Mucosa of descending colon (tissue), 3 donors: ENCODE data around the gene MPPE1. TPM values are rescaled to one million over a fixed set of nuclear protein-coding genes. Genes with fewer than 3 reads are reported as not detected.
A peak's percentile ranks its signal among the peaks of the same experiment; 100 is the strongest.
"Not testable (repeated sequence)": the region's sequence is repeated elsewhere in the genome, so short reads cannot be mapped to it uniquely, and the experiment has no call there.

Experiments
- ATAC-seq: fragments of 200-7000 bp; cut with Tn5 transposase; one replicate; pipeline ENCODE4 v1.9.1; 2020; ENCODE audit warnings: mild to moderate bottlenecking, moderate library complexity
- DNase-seq, 3 donors: peaks; one replicate each; pipeline ENCODE4 v3.0.0-alpha.2; 2020
- H3K36me3 ChIP-seq: fragments of 200-600 bp; one replicate; pipeline ENCODE4 v1.8.0; 2021; ENCODE audit warnings: low read depth, mild to moderate bottlenecking
- H3K4me1 ChIP-seq: fragments of 200-600 bp; one replicate; pipeline ENCODE4 v1.8.0; 2021; ENCODE audit warnings: low read depth, mild to moderate bottlenecking
- H3K4me3 ChIP-seq: fragments of 200-600 bp; one replicate; pipeline ENCODE4 v1.8.0; 2021; ENCODE audit warnings: mild to moderate bottlenecking
- H3K9me3 ChIP-seq: fragments of 200-600 bp; one replicate; pipeline ENCODE4 v1.8.0; 2021; ENCODE audit warnings: mild to moderate bottlenecking
- intact Hi-C, 2 donors: fragments of 100-400 bp; cut with DNase I in 1 of 2; cut with micrococcal nuclease in 1 of 2; formaldehyde crosslinking; loops; one replicate each; pipeline versions ENCODE4 v1.11.0 to v1.11.1; 2022; cut with DNase I, micrococcal nuclease
- total RNA-seq, 3 donors: library from RNA; stranded (reverse); fragmentation: NEBNext Ultra II Directional in 2 of 3; extraction: Animal tissue kit (Norgen Biotek cat#: 25700) in 2 of 3; gene quantifications; one replicate each; pipeline versions ENCODE4 v1.2.1 to v1.2.4, GENCODE V29; 2021 to 2023
- TF ChIP-seq, protein P1 (sequence below): fragments of 200-600 bp; IDR thresholded peaks from one replicate; pipeline ENCODE4 v1.8.0; 2022; ENCODE audit warnings: antibody characterized with exemption, mild to moderate bottlenecking
- donor health status: DM: no; HTN: no; CAD: no; lungs with moderate emphysema.
- donor health status: DM: no; HTN: no; CAD: no.
- donor health status: DM: no; HTN: yes; CAD: no.

The MPPE1 gene
- total RNA-seq, 3 donors from 2014 or later, result 56.7 to 103 (median 68.8) TPM

DNA sequence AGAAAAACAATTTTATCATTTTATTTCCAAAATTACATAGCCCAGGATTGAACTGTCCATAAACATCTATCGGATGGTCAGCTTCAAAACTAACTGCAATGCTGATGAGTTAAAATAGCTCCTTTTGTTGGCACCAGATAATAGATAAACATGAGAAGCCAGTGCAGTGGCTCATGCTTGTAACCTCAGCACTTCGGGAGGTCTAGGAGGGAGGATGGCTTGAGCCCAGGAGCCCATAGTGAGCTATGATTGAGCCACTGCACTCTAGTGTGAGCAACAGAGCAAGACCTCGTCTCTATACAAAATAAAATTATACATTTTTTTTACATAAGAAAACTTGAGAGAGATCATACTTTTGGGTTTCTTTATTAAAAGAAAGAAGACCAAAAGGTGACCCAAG lies 38.6 kb upstream of the MPPE1 start:
- TF ChIP-seq, protein P1, sequence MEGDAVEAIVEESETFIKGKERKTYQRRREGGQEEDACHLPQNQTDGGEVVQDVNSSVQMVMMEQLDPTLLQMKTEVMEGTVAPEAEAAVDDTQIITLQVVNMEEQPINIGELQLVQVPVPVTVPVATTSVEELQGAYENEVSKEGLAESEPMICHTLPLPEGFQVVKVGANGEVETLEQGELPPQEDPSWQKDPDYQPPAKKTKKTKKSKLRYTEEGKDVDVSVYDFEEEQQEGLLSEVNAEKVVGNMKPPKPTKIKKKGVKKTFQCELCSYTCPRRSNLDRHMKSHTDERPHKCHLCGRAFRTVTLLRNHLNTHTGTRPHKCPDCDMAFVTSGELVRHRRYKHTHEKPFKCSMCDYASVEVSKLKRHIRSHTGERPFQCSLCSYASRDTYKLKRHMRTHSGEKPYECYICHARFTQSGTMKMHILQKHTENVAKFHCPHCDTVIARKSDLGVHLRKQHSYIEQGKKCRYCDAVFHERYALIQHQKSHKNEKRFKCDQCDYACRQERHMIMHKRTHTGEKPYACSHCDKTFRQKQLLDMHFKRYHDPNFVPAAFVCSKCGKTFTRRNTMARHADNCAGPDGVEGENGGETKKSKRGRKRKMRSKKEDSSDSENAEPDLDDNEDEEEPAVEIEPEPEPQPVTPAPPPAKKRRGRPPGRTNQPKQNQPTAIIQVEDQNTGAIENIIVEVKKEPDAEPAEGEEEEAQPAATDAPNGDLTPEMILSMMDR, result no peak
- ATAC-seq, result peak; percentile 26
- Histone ChIP-seq H3K4me3 (no peak overlapping the region), H3K9me3 (no peaks in the 10 kb centered on the region), H3K4me1 (peaks cover 19% of the 10 kb centered on the region), H3K36me3 (no peaks in the 10 kb centered on the region)
- intact Hi-C loops, result no loop called here
- DNase-seq, result peak in 1 of 3 donors; percentile 31

DNA sequence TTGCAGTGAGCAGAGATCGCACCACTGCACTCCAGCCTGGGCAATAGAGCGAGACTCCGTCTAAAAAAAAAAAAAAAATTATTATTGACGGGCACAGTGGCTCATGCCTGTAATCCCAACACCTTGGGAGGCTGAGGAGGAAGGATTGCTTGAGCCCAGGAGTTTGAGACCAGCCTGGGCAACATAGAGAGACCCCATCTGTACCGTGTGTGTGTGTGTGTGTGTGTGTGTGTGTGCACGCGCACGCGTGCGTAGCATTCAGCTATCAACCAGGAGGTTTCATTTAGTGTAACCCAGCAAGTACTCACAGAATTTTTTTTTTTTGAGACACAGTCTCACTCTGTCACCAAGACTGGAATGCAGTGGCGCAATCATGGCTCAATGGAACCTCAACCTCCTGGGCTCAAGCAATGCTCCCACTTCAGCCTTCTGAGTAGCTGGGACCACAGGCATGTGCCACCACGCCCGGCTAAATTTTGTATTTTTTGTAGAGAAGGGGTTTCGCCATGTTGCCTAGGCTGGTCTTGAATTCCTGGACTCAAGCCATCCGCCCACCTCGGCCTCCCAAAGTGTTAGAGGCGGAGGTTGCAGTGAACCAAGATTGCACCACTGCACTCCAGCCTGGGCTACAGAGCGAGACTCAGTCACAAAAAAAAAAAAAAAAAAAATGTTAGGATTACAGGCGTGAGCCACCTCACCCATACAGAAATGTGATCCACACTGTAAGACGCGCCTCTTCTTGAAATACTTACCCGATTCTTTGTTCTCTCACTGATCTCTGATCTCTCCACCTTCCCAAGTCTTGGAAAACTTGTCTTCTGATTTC lies 37.9 kb upstream of the MPPE1 start:
- H3K9me3 ChIP-seq, H3K4me3 ChIP-seq, H3K36me3 ChIP-seq, DNase-seq, intact Hi-C loops, ATAC-seq: not testable (repeated sequence)
- peaks cover 19% of the 10 kb centered on the region for H3K4me1 ChIP-seq

DNA sequence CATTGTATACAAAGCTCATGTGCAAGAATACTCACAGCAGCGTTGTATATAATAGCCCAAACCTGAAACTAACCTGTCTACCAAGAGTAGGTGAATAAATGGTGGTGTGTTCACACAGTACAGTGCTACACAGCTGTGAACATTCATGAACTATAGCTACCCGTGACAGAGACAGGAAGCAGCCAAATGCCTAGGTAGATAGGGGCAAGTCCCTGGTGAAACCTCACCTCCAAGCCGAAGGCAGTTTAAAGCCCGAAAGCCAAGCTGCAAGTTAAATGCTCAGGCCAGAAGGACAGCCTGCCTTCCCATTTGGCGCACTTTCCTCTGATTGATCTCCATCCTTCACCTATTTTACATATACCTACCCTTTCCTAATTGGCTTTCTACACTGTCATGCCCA lies 36.7 kb upstream of the MPPE1 start:
- Histone ChIP-seq H3K4me3 (no peak overlapping the region), H3K9me3 (no peaks in the 10 kb centered on the region), H3K4me1 (peaks cover 19% of the 10 kb centered on the region), H3K36me3 (no peaks in the 10 kb centered on the region)
- intact Hi-C loops, result no loop called here
- TF ChIP-seq, protein P1, result no peak
- ATAC-seq (no peak), DNase-seq (no peak)

DNA sequence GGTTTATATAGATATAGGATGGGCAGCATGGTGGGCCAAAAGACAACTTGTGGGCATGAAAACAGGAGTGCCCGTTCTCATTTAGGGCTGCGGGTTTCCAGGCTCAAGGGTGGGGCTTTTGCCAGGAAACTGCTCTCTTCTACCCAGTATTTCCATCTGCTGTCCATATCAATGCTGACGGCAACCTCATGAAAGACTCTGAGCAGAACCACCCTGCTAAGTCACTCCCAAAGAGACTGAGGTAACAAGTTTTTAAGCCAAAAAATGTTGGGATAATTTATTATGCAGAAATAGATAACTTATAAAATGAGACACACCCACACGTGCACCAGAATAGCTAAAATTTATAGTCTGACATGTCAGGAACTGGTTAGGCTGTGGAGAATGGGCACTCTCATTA lies 36.1 kb upstream of the MPPE1 start:
- Histone ChIP-seq H3K4me3 (no peak overlapping the region), H3K4me1 (peaks cover 19% of the 10 kb centered on the region), H3K36me3 (no peaks in the 10 kb centered on the region), H3K9me3 (no peaks in the 10 kb centered on the region)
- TF ChIP-seq, protein P1, result no peak
- intact Hi-C loops, result no loop called here
- ATAC-seq (no peak), DNase-seq (no peak)

GRCh38 chr18:11943551-11943950 lies 35.4 kb upstream of the MPPE1 start:
- TF ChIP-seq, protein P1, result no peak
- peaks cover 19% of the 10 kb centered on the region for H3K4me1 ChIP-seq
- ATAC-seq (no peak), DNase-seq (no peak)
- no peaks in the 10 kb centered on the region for H3K9me3 ChIP-seq
- intact Hi-C loops, result no loop called here
- no peak overlapping the region for H3K4me3 ChIP-seq
- no peaks in the 10 kb centered on the region for H3K36me3 ChIP-seq

DNA sequence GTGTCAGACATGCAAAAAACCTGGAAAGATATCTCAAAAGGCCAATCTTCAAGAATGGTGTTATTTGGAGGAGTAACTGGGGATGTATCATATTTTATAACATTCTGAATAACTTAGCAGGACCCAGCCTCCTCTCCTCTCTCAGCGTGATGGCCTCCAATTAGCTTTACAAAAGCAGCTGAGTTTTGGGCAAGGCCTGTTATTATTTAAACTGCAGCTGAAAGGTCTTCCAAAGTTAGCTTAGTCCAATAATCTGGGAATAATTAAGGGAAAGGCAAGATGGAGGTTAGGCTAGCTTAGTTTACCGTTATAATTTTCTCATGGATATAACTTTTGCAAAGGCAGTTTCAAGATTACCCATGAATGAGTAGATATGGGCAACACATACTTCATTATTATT lies 32.8 kb upstream of the MPPE1 start:
- Histone ChIP-seq H3K36me3 (no peaks in the 10 kb centered on the region), H3K4me3 (no peak overlapping the region), H3K4me1 (peaks cover under 1% of the 10 kb centered on the region), H3K9me3 (no peaks in the 10 kb centered on the region)
- intact Hi-C loops, result no loop called here
- no peak for ATAC-seq
- TF ChIP-seq, protein P1, result no peak
- DNase-seq, result no peak
